NCI-H82 treated with DMSO at 0.1 percent for 48 hours (cell line): Measurements from ENCODE around the gene FARP2.
"Not testable (repeated sequence)": the region's sequence is repeated elsewhere in the genome, so short reads cannot be mapped to it uniquely, and the experiment has no call there.

Experiments used
- DNase-seq: peaks from one replicate; lab custom pipeline; 2025; ENCODE audit not compliant: unreplicated experiment; lab: John Stamatoyannopoulos, UW

Gene FARP2

GRCh38 chr2:241453919-241454318, 97.8 kb downstream of the FARP2 start:
- DNase-seq = not testable (repeated sequence)

GRCh38 chr2:241454837-241455485, 98.9 kb downstream of the FARP2 start:
- no peak for DNase-seq

- DNase-seq = no peak
These were observed 100.5 kb downstream of the FARP2 start for GRCh38 chr2:241456546-241456945.

GRCh38 chr2:241458687-241459086, 102.6 kb downstream of the FARP2 start:
- no peak for DNase-seq

- DNase-seq = no peak
These were observed 103.4 kb downstream of the FARP2 start for GRCh38 chr2:241459520-241459919.

- DNase-seq = no peak
These were observed 104.5 kb downstream of the FARP2 start for GRCh38 chr2:241460631-241461030.

GRCh38 chr2:241461693-241462677, 105.9 kb downstream of the FARP2 start:
- DNase-seq = no peak

GRCh38 chr2:241463276-241464135, 107.4 kb downstream of the FARP2 start:
- no peak for DNase-seq

- DNase-seq = no peak
These were observed 109.5 kb downstream of the FARP2 start for GRCh38 chr2:241465543-241465942.

- no peak for DNase-seq
These were observed 110.1 kb downstream of the FARP2 start for GRCh38 chr2:241466230-241466629.

- no peak for DNase-seq
These were observed 111.8 kb downstream of the FARP2 start for GRCh38 chr2:241467777-241468475.

GRCh38 chr2:241468476-241468781, 112.3 kb downstream of the FARP2 start:
- no peak for DNase-seq

GRCh38 chr2:241469746-241470145, 113.7 kb downstream of the FARP2 start:
- DNase-seq = no peak

- no peak for DNase-seq
These were observed 117.3 kb downstream of the FARP2 start for GRCh38 chr2:241473399-241473798.

- no peak for DNase-seq
These were observed 119.2 kb downstream of the FARP2 start for GRCh38 chr2:241475267-241475666.

GRCh38 chr2:241478166-241478565, 122.1 kb downstream of the FARP2 start:
- no peak for DNase-seq

- no peak for DNase-seq
These were observed 123.2 kb downstream of the FARP2 start for GRCh38 chr2:241479026-241479898.

GRCh38 chr2:241481687-241482086, 125.6 kb downstream of the FARP2 start:
- no peak for DNase-seq

- DNase-seq = peak; percentile 33
These were observed 126.3 kb downstream of the FARP2 start for GRCh38 chr2:241482126-241482955.
